Neural progenitor cell (in vitro differentiated cells): Measurements from ENCODE around the gene HABP2.

Experiments used
- CTCF ChIP-seq: fragments of 200-600 bp; sonication (generic); IDR thresholded peaks from 2 replicates; pipeline ENCODE4 v1.5.1; 2017; ENCODE audit warnings: antibody characterized with exemption, mild to moderate bottlenecking
- EZH2 ChIP-seq: fragments of 200-600 bp; sonication (generic); IDR thresholded peaks from 2 replicates; pipeline ENCODE4 v1.6.1; 2017; ENCODE audit warnings: antibody characterized with exemption, mild to moderate bottlenecking, moderate library complexity
- EZH2phosphoT487 ChIP-seq: fragments of 200-600 bp; sonication (generic); IDR thresholded peaks from 2 replicates; pipeline ENCODE4 v1.6.1; 2017; ENCODE audit warnings: antibody characterized with exemption

GRCh38 chr10:113572520-113573290 lies 19.9 kb downstream of the HABP2 start:
- TF ChIP-seq CTCF (no peak), EZH2 (no peak), EZH2phosphoT487 (no peak)
